Transverse colon (tissue), 3 donors: ENCODE measurements around the gene WSCD1.

Source experiments
- EP300 ChIP-seq: sonication (generic); formaldehyde crosslinking; IDR thresholded peaks from one replicate; pipeline ENCODE4 v1.6.1; 2017; ENCODE audit warnings: antibody characterized with exemption, low read depth
- POLR2A ChIP-seq: fragments of 450-650 bp; IDR thresholded peaks from one replicate; pipeline ENCODE4 v1.6.1; 2016; ENCODE audit warnings: antibody characterized with exemption, mild to moderate bottlenecking, moderate library complexity
- TF ChIP-seq, protein P1 (sequence below), 5 experiments: fragments of 200-600 bp in 3 of 5; fragments of 450-650 bp in 2 of 5; sonication (generic) in 3 of 5; IDR thresholded peaks; 1 replicate in 2 of 5; 2 replicates in 3 of 5; pipeline ENCODE4 v1.5.1; 2016 to 2017; ENCODE audit warnings: antibody characterized with exemption in 5 of 5, inconsistent platforms in 3 of 5, mild to moderate bottlenecking in 2 of 5, moderate library complexity in 1 of 5

DNA sequence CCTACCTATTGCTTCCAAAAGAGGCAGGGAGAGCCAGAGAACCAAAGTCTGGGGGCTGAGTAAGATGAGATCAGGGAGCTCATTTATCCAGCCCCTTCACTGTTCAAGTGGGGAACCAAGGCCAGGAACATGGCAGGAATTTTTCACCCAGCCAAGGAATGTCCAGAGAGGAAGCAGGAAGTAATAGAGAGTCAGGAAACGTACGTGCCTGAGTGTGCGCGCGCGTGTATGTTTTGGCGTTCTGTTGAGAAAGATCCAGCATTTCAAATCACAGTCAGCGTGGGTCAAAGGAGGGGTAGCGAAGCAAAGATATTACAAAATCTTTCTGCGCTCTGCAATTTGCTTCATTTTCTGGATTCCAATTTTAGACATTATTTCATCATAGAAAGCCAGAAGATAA lies 41.9 kb upstream of the WSCD1 start:
- TF ChIP-seq, protein P1, sequence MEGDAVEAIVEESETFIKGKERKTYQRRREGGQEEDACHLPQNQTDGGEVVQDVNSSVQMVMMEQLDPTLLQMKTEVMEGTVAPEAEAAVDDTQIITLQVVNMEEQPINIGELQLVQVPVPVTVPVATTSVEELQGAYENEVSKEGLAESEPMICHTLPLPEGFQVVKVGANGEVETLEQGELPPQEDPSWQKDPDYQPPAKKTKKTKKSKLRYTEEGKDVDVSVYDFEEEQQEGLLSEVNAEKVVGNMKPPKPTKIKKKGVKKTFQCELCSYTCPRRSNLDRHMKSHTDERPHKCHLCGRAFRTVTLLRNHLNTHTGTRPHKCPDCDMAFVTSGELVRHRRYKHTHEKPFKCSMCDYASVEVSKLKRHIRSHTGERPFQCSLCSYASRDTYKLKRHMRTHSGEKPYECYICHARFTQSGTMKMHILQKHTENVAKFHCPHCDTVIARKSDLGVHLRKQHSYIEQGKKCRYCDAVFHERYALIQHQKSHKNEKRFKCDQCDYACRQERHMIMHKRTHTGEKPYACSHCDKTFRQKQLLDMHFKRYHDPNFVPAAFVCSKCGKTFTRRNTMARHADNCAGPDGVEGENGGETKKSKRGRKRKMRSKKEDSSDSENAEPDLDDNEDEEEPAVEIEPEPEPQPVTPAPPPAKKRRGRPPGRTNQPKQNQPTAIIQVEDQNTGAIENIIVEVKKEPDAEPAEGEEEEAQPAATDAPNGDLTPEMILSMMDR (IDR thresholded peaks at IDR 0.05) = no peak
- TF ChIP-seq POLR2A (no peak), EP300 (no peak)
